ENCODE measurements around the gene APBB1. TPM values are rescaled to one million over a fixed set of nuclear protein-coding genes. Genes with fewer than 3 reads are reported as not detected.

APBB1 gene
- total and polyA plus RNA-seq, 2 donors (not counting 1 experiment from before 2014, with no cell fraction given): 23.4 to 32.5 TPM

DNA sequence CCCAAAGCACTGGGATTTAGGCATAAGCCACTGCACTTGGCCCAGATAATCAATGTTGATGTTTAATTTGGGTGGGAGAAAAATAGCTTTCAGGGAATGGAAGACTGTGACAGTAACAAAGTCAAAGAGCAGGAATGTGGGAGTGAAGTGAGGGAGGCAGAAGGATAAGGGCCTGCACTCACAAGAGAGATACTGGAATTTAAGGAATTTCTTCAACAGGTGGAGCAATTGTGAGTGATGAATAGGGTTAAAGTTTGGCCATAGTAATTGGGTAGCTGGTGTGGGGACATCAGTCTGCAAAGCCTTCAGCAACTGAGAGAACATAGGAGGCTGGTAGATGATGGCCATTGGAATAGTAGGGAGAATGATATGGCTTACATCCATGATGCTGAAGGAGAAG, 8.6 kb upstream of the APBB1 start:
- intact Hi-C loops (cut with micrococcal nuclease): no loop called here
- Histone ChIP-seq H3K4me2 (replicated peaks; ENCODE audit: low read depth, low read length, poor library complexity, severe bottlenecking) (no peak overlapping the region), H3K27me3 (replicated peaks in 1 of 4; ENCODE audit: control extremely low read depth in 1 of 4, control insufficient read depth in 3 of 4, insufficient read depth in 4 of 4, low read length in 3 of 4) (peaks cover 0 to 11% (median 10%) of the 10 kb centered on the region in 4 experiments), H3K27ac (ENCODE audit: low read length in 2 of 2) (no peak overlapping the region), H3K9me3 (ENCODE audit: control extremely low read depth in 1 of 3, control insufficient read depth in 2 of 3, insufficient read depth in 1 of 3, low read length in 2 of 3) (no peaks in the 10 kb centered on the region), H3K9ac (ENCODE audit: low read length) (no peak overlapping the region), H3K4me1 (ENCODE audit: control insufficient read depth in 2 of 2, insufficient read depth in 2 of 2, low read length in 2 of 2) (no peaks in the 10 kb centered on the region), H3K4me3 (ENCODE audit: control extremely low read depth in 1 of 5, extremely low read depth in 1 of 5, insufficient read depth in 1 of 5, low read depth in 2 of 5, low read length in 4 of 5) (no peak overlapping the region), H3K36me3 (replicated peaks in 1 of 2; ENCODE audit: control extremely low read depth in 1 of 2, control insufficient read depth in 1 of 2, extremely low read depth in 1 of 2, insufficient read depth in 2 of 2, low read length in 1 of 2) (no peaks in the 10 kb centered on the region), H3K79me2 (ENCODE audit: control insufficient read depth, insufficient read depth, low read length) (no peaks in the 10 kb centered on the region), H2AFZ (ENCODE audit: insufficient read depth, low read depth, low read length, poor library complexity, severe bottlenecking) (no peak overlapping the region), H4K20me1 (ENCODE audit: control insufficient read depth, insufficient read depth, low read length, poor library complexity, severe bottlenecking) (no peaks in the 10 kb centered on the region)
- Mint-ChIP-seq H3K4me3 (no peak overlapping the region), H3K4me1 (no peaks in the 10 kb centered on the region), H3K9me3 (ENCODE audit: insufficient read depth) (no peaks in the 10 kb centered on the region), H3K27ac (no peak overlapping the region), H3K27me3 (peaks cover 31% of the 10 kb centered on the region)
- ChIA-PET POLR2A (no interaction called here), CTCF (interaction anchor here (1.3 to 2.4 kb wide), 4 partner anchors 10 to 49 kb away, joined by 4 to 12 read pairs (median 5); no protein-coding TSS in a partner anchor)
- ATAC-seq (ENCODE audit: low read depth) (no peak), DNase-seq (no peak)
- no peak for TF ChIP-seq EZH2 (IDR thresholded peaks at IDR 0.05; ENCODE audit: borderline replicate concordance, insufficient read depth, low read depth, low read length, poor library complexity, severe bottlenecking)
- TF ChIP-seq, protein P1, sequence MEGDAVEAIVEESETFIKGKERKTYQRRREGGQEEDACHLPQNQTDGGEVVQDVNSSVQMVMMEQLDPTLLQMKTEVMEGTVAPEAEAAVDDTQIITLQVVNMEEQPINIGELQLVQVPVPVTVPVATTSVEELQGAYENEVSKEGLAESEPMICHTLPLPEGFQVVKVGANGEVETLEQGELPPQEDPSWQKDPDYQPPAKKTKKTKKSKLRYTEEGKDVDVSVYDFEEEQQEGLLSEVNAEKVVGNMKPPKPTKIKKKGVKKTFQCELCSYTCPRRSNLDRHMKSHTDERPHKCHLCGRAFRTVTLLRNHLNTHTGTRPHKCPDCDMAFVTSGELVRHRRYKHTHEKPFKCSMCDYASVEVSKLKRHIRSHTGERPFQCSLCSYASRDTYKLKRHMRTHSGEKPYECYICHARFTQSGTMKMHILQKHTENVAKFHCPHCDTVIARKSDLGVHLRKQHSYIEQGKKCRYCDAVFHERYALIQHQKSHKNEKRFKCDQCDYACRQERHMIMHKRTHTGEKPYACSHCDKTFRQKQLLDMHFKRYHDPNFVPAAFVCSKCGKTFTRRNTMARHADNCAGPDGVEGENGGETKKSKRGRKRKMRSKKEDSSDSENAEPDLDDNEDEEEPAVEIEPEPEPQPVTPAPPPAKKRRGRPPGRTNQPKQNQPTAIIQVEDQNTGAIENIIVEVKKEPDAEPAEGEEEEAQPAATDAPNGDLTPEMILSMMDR (IDR thresholded peaks at IDR 0.05): no peak

- Histone ChIP-seq H4K20me1 (ENCODE audit: control insufficient read depth, insufficient read depth, low read length, poor library complexity, severe bottlenecking) (no peaks in the 10 kb centered on the region), H3K79me2 (ENCODE audit: control insufficient read depth, insufficient read depth, low read length) (peaks cover 9% of the 10 kb centered on the region), H3K27me3 (replicated peaks in 1 of 4; ENCODE audit: control extremely low read depth in 1 of 4, control insufficient read depth in 3 of 4, insufficient read depth in 4 of 4, low read length in 3 of 4) (peaks cover 0 to 11% (median 9%) of the 10 kb centered on the region in 4 experiments), H3K27ac (ENCODE audit: low read length in 2 of 2) (no peak overlapping the region), H3K9ac (ENCODE audit: low read length) (no peak overlapping the region), H3K9me3 (ENCODE audit: control extremely low read depth in 1 of 3, control insufficient read depth in 2 of 3, insufficient read depth in 1 of 3, low read length in 2 of 3) (no peaks in the 10 kb centered on the region), H3K4me2 (replicated peaks; ENCODE audit: low read depth, low read length, poor library complexity, severe bottlenecking) (no peak overlapping the region), H3K4me1 (ENCODE audit: control insufficient read depth in 2 of 2, insufficient read depth in 2 of 2, low read length in 2 of 2) (peaks cover 20 to 21% of the 10 kb centered on the region in 2 donors), H2AFZ (ENCODE audit: insufficient read depth, low read depth, low read length, poor library complexity, severe bottlenecking) (no peak overlapping the region), H3K4me3 (ENCODE audit: control extremely low read depth in 1 of 5, extremely low read depth in 1 of 5, insufficient read depth in 1 of 5, low read depth in 2 of 5, low read length in 4 of 5) (no peak overlapping the region), H3K36me3 (replicated peaks in 1 of 2; ENCODE audit: control extremely low read depth in 1 of 2, control insufficient read depth in 1 of 2, extremely low read depth in 1 of 2, insufficient read depth in 2 of 2, low read length in 1 of 2) (no peaks in the 10 kb centered on the region)
- ChIA-PET CTCF (interaction anchor here (1.3 to 6.0 kb wide), 2 partner anchors 23 to 42 kb away, joined by 9 to 29 read pairs; no protein-coding TSS in a partner anchor), POLR2A (no interaction called here)
- ATAC-seq (ENCODE audit: low read depth) (no peak), DNase-seq (no peak)
- TF ChIP-seq, protein P1 (IDR thresholded peaks at IDR 0.05): no peak
- TF ChIP-seq EZH2 (IDR thresholded peaks at IDR 0.05; ENCODE audit: borderline replicate concordance, insufficient read depth, low read depth, low read length, poor library complexity, severe bottlenecking): no peak
- WGBS (ENCODE audit: insufficient coverage): 82% methylated on average over 2 of the region's 3 CpGs
- Mint-ChIP-seq H3K4me1 (peaks cover 7% of the 10 kb centered on the region), H3K4me3 (no peak overlapping the region), H3K27me3 (peaks cover 40% of the 10 kb centered on the region), H3K27ac (no peak overlapping the region), H3K9me3 (ENCODE audit: insufficient read depth) (no peaks in the 10 kb centered on the region)
- intact Hi-C loops (cut with micrococcal nuclease): no loop called here
Measured at GRCh38 chr11:6420677-6421076, 1.8 kb upstream of the APBB1 start.
